Measurements from ENCODE around the gene CD52.
A peak's percentile ranks its signal among the peaks of the same experiment; 100 is the strongest.

The CD52 gene

GRCh38 chr1:26335774-26336476 is 18.2 kb downstream of the CD52 start:
- TF ChIP-seq, protein P1, sequence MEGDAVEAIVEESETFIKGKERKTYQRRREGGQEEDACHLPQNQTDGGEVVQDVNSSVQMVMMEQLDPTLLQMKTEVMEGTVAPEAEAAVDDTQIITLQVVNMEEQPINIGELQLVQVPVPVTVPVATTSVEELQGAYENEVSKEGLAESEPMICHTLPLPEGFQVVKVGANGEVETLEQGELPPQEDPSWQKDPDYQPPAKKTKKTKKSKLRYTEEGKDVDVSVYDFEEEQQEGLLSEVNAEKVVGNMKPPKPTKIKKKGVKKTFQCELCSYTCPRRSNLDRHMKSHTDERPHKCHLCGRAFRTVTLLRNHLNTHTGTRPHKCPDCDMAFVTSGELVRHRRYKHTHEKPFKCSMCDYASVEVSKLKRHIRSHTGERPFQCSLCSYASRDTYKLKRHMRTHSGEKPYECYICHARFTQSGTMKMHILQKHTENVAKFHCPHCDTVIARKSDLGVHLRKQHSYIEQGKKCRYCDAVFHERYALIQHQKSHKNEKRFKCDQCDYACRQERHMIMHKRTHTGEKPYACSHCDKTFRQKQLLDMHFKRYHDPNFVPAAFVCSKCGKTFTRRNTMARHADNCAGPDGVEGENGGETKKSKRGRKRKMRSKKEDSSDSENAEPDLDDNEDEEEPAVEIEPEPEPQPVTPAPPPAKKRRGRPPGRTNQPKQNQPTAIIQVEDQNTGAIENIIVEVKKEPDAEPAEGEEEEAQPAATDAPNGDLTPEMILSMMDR (IDR thresholded peaks at IDR 0.05; ENCODE audit: borderline replicate concordance, control extremely low read depth, extremely low read depth, insufficient read depth, missing control alignments): no peak
- DNase-seq (ENCODE audit: low spot score): no peak
- in situ Hi-C loops (cut with MboI; ENCODE audit: low sequenced_read_pairs, unreplicated experiment): no loop called here

DNA sequence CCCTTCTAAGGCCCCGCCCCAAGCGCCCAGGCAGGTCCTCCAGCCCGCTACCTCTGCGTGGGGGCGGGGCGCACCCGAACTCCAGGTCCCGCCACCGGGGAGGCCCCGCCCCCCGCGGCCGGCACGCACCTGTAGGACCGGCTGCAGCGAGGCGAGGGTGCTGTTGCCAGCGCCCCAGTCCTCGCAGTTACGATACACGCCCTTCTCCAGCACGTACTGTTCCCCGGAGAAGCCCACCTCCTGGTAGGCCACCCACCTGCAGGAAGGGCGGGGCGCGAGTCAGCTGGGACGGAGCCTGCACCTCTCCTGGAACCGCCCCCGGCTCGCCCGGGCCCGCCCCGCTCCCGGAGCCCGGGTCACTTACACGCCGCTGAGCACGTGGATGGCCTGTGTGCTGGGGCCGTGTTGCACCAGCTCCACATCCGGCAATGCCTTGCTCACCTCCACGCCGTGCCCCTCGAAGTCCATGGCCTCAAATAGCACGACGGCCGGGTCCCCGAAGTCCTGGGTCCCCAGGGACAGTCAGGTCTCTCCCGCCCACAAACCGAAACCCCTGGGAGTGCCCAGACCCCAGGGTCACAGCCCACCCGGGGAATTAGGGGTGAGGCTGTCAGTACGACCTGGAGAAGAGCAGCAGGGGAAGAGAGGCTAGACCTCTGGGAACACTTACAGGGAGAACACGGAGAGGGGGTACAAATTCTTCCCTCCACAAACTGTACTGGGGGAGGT is 18.9 kb downstream of the CD52 start:
- peak; percentile 93 for DNase-seq (ENCODE audit: low spot score)
- TF ChIP-seq, protein P1 (IDR thresholded peaks at IDR 0.05; ENCODE audit: borderline replicate concordance, control extremely low read depth, extremely low read depth, insufficient read depth, missing control alignments): no peak

GRCh38 chr1:26337206-26337535 is 19.4 kb downstream of the CD52 start:
- in situ Hi-C loops (cut with MboI; ENCODE audit: low sequenced_read_pairs, unreplicated experiment): no loop called here
- DNase-seq (ENCODE audit: low spot score): no peak
- TF ChIP-seq, protein P1 (IDR thresholded peaks at IDR 0.05; ENCODE audit: borderline replicate concordance, control extremely low read depth, extremely low read depth, insufficient read depth, missing control alignments): no peak

More for the DNA sequence above, 18.9 kb downstream of the CD52 start:
- in situ Hi-C loops (cut with MboI; ENCODE audit: low sequenced_read_pairs, unreplicated experiment): no loop called here

- TF ChIP-seq, protein P1 (IDR thresholded peaks at IDR 0.05; ENCODE audit: borderline replicate concordance, control extremely low read depth, extremely low read depth, insufficient read depth, missing control alignments): no peak
- DNase-seq (ENCODE audit: low spot score): no peak
- in situ Hi-C loops (cut with MboI; ENCODE audit: low sequenced_read_pairs, unreplicated experiment): no loop called here
Observed at GRCh38 chr1:26337625-26338024, 19.9 kb downstream of the CD52 start.

DNA sequence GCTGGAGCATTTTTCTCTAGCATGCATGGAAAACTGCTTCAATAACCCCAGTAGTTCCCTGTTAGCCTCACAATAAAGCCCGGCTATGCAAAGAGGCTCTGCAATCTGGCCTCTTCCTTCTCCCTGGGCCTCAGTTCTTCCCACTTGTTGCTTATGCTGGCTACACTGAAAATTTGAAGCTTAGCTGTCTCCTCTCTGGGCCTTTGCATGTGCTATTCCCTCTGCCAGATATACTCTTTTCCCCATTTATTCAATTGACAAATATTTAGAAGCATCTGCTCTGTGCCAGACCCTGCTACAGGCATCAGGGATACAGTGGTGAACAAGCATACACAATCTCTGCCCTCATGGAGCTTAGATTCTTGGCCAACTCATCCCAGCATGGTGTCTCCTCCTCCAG is 20.9 kb downstream of the CD52 start:
- TF ChIP-seq, protein P1 (IDR thresholded peaks at IDR 0.05; ENCODE audit: borderline replicate concordance, control extremely low read depth, extremely low read depth, insufficient read depth, missing control alignments): no peak
- in situ Hi-C loops (cut with MboI; ENCODE audit: low sequenced_read_pairs, unreplicated experiment): no loop called here
- DNase-seq (ENCODE audit: low spot score): no peak

- DNase-seq (ENCODE audit: low spot score): no peak
- TF ChIP-seq, protein P1 (IDR thresholded peaks at IDR 0.05; ENCODE audit: borderline replicate concordance, control extremely low read depth, extremely low read depth, insufficient read depth, missing control alignments): no peak
- in situ Hi-C loops (cut with MboI; ENCODE audit: low sequenced_read_pairs, unreplicated experiment): no loop called here
Observed at GRCh38 chr1:26340047-26340481, 22.3 kb downstream of the CD52 start.
